DOHH2 (cell line): ENCODE measurements around the gene LPGAT1.

Experiments used
- H3F3A ChIP-seq: fragments of 200-600 bp; sonication (generic), shearing (Covaris generic); 2 replicates; pipeline ENCODE4 v1.6.0; 2016; ENCODE audit warnings: antibody characterized with exemption, mild to moderate bottlenecking; ENCODE audit not compliant: control insufficient read depth, insufficient read depth
- H3K27ac ChIP-seq: fragments of 200-600 bp; sonication (generic); 2 replicates; pipeline ENCODE4 v1.5.1; 2014; ENCODE audit warnings: low read depth, mild to moderate bottlenecking, low read length, moderate library complexity
- H3K27me3 ChIP-seq: fragments of 200-600 bp; sonication (generic); 2 replicates; pipeline ENCODE4 v1.6.1; 2014; ENCODE audit warnings: mild to moderate bottlenecking, low read length, mixed read lengths; ENCODE audit not compliant: control insufficient read depth
- H3K36me3 ChIP-seq: fragments of 200-600 bp; sonication (generic); 2 replicates; pipeline ENCODE4 v1.6.1; 2014; ENCODE audit warnings: mild to moderate bottlenecking, low read length, moderate library complexity, mixed read lengths; ENCODE audit not compliant: control insufficient read depth
- H3K4me1 ChIP-seq: fragments of 200-600 bp; sonication (generic); 2 replicates; pipeline ENCODE4 v1.6.1; 2014; ENCODE audit warnings: mild to moderate bottlenecking, low read length, mixed read lengths; ENCODE audit not compliant: control insufficient read depth
- H3K4me2 ChIP-seq: fragments of 200-600 bp; sonication (generic); 2 replicates; pipeline ENCODE4 v1.6.0; 2014; ENCODE audit warnings: mild to moderate bottlenecking, low read length, moderate library complexity
- H3K4me3 ChIP-seq: fragments of 200-600 bp; sonication (generic); 2 replicates; pipeline ENCODE4 v1.5.1; 2014; ENCODE audit warnings: mild to moderate bottlenecking, low read length, mixed read lengths
- H3K79me2 ChIP-seq: fragments of 200-600 bp; sonication (generic); 2 replicates; pipeline ENCODE4 v1.6.1; 2014; ENCODE audit warnings: mild to moderate bottlenecking, low read length, mixed read lengths; ENCODE audit not compliant: control insufficient read depth
- H3K9me2 ChIP-seq: fragments of 200-600 bp; sonication (generic); replicated peaks from 2 replicates; pipeline ENCODE4 v1.6.1; 2014; ENCODE audit warnings: mild to moderate bottlenecking, low read length, mixed read lengths; ENCODE audit not compliant: control insufficient read depth
- H3K9me3 ChIP-seq: fragments of 200-600 bp; sonication (generic); 2 replicates; pipeline ENCODE4 v1.6.1; 2014; ENCODE audit warnings: antibody characterized with exemption, low read length, mixed read lengths; ENCODE audit not compliant: control insufficient read depth, insufficient read depth
- H4K20me1 ChIP-seq: fragments of 200-600 bp; sonication (generic); 2 replicates; pipeline ENCODE4 v1.6.0; 2014; ENCODE audit warnings: low read depth, mild to moderate bottlenecking, antibody characterized with exemption, low read length, moderate library complexity; ENCODE audit not compliant: control insufficient read depth, insufficient read depth
- EZH2phosphoT487 ChIP-seq: fragments of 200-600 bp; sonication (generic); IDR thresholded peaks from 2 replicates; pipeline ENCODE4 v1.6.1; 2017; ENCODE audit warnings: borderline replicate concordance, mild to moderate bottlenecking, antibody characterized with exemption, low read length, moderate library complexity, mixed read lengths
- TF ChIP-seq, protein P1 (sequence below): fragments of 200-600 bp; sonication (generic); IDR thresholded peaks from one replicate; pipeline ENCODE4 v1.5.1; 2014; ENCODE audit warnings: antibody characterized with exemption, mild to moderate bottlenecking, low read depth, low read length; ENCODE audit not compliant: poor library complexity, severe bottlenecking

Gene LPGAT1

GRCh38 chr1:211729238-211729637 is 101.3 kb downstream of the LPGAT1 start:
- H3K27me3 ChIP-seq: no peaks in the 10 kb centered on the region
- no peaks in the 10 kb centered on the region for H3K9me2 ChIP-seq
- no peaks in the 10 kb centered on the region for H3F3A ChIP-seq
- no peak overlapping the region for H3K4me3 ChIP-seq
- H3K4me2 ChIP-seq: no peak overlapping the region
- no peaks in the 10 kb centered on the region for H3K4me1 ChIP-seq
- no peaks in the 10 kb centered on the region for H3K9me3 ChIP-seq
- no peak for TF ChIP-seq EZH2phosphoT487
- TF ChIP-seq, protein P1, sequence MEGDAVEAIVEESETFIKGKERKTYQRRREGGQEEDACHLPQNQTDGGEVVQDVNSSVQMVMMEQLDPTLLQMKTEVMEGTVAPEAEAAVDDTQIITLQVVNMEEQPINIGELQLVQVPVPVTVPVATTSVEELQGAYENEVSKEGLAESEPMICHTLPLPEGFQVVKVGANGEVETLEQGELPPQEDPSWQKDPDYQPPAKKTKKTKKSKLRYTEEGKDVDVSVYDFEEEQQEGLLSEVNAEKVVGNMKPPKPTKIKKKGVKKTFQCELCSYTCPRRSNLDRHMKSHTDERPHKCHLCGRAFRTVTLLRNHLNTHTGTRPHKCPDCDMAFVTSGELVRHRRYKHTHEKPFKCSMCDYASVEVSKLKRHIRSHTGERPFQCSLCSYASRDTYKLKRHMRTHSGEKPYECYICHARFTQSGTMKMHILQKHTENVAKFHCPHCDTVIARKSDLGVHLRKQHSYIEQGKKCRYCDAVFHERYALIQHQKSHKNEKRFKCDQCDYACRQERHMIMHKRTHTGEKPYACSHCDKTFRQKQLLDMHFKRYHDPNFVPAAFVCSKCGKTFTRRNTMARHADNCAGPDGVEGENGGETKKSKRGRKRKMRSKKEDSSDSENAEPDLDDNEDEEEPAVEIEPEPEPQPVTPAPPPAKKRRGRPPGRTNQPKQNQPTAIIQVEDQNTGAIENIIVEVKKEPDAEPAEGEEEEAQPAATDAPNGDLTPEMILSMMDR: no peak
- H4K20me1 ChIP-seq: no peaks in the 10 kb centered on the region
- H3K36me3 ChIP-seq: no peaks in the 10 kb centered on the region
- H3K79me2 ChIP-seq: no peaks in the 10 kb centered on the region
- no peak overlapping the region for H3K27ac ChIP-seq

- no peaks in the 10 kb centered on the region for H4K20me1 ChIP-seq
- no peaks in the 10 kb centered on the region; the same call in 1 of the 2 replicates for H3K27me3 ChIP-seq
- H3K27ac ChIP-seq: no peak overlapping the region
- no peaks in the 10 kb centered on the region for H3K79me2 ChIP-seq
- H3K4me1 ChIP-seq: no peaks in the 10 kb centered on the region
- no peaks in the 10 kb centered on the region for H3K9me3 ChIP-seq
- H3K36me3 ChIP-seq: no peaks in the 10 kb centered on the region
- no peaks in the 10 kb centered on the region for H3F3A ChIP-seq
- no peaks in the 10 kb centered on the region for H3K9me2 ChIP-seq
- H3K4me2 ChIP-seq: no peak overlapping the region
- no peak for TF ChIP-seq EZH2phosphoT487
- TF ChIP-seq, protein P1: no peak
- no peak overlapping the region for H3K4me3 ChIP-seq
Observed at GRCh38 chr1:211726467-211726995, 104.0 kb downstream of the LPGAT1 start.

DNA sequence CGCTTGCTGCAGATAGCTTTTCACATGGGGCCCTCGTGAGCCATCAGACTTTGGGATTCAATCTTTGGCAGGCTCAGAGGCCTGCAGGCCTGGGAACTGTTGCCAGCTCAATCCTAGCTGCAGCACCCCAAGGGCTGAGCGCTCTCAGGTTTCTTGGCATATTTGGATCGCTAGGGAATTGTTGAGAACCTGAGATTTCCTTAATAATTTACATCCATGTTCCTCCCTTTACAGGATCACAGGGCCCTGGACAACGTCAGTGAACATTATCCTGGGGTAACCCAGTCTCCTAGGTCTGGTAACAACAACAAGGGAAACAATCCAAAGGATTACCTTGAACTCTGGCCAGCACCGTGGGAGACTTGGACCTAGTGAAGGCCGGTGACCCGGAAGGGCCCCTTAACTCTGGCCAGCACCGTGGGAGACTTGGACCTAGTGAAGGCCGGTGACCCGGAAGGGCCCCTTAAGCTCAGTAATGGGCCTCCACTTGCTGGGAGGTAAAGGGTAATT is 105.8 kb downstream of the LPGAT1 start:
- Histone ChIP-seq H3K4me1 (no peaks in the 10 kb centered on the region), H3F3A (no peaks in the 10 kb centered on the region), H3K27me3 (no peaks in the 10 kb centered on the region; the same call in 1 of the 2 replicates), H3K27ac (no peak overlapping the region), H3K4me3 (no peak overlapping the region), H3K79me2 (no peaks in the 10 kb centered on the region), H3K36me3 (no peaks in the 10 kb centered on the region), H3K9me3 (no peaks in the 10 kb centered on the region), H4K20me1 (no peaks in the 10 kb centered on the region), H3K9me2 (no peaks in the 10 kb centered on the region), H3K4me2 (no peak overlapping the region)
- TF ChIP-seq, protein P1: no peak
- TF ChIP-seq EZH2phosphoT487: no peak
